ENCODE measurements around the gene RFX4. TPM values are rescaled to one million over a fixed set of nuclear protein-coding genes. Genes with fewer than 3 reads are reported as not detected.

Gene RFX4
- total RNA-seq, 4 donors from 2014 or later, result not detected

GRCh38 chr12:106766393-106766826 lies 183.6 kb downstream of the RFX4 start:
- no peak overlapping the region for H3K4me3 ChIP-seq (ENCODE audit: low read depth, poor library complexity, severe bottlenecking)
- TF ChIP-seq POLR2A (IDR thresholded peaks at IDR 0.05) (no peak), CTCF (IDR thresholded peaks at IDR 0.05) (no peak)
- intact Hi-C loops (cut with DNase I; ENCODE audit: low total_unique reads), result no loop called here
- no peak for DNase-seq (ENCODE audit: low spot score in 2 of 2)
- 70 to 73% methylated on average over 8 of the region's 8 CpGs for WGBS, 2 donors

GRCh38 chr12:106767206-106767605 lies 184.4 kb downstream of the RFX4 start:
- no peak for TF ChIP-seq POLR2A (IDR thresholded peaks at IDR 0.05)
- TF ChIP-seq CTCF (IDR thresholded peaks at IDR 0.05), result no peak
- 84 to 86% methylated on average over 2 of the region's 2 CpGs for WGBS, 2 donors
- H3K4me3 ChIP-seq (ENCODE audit: low read depth, poor library complexity, severe bottlenecking), result no peak overlapping the region
- intact Hi-C loops (cut with DNase I; ENCODE audit: low total_unique reads), result no loop called here
- DNase-seq (ENCODE audit: low spot score in 2 of 2), result no peak

- intact Hi-C loops (cut with DNase I; ENCODE audit: low total_unique reads), result no loop called here
- DNase-seq (ENCODE audit: low spot score in 2 of 2), result no peak
- TF ChIP-seq POLR2A (IDR thresholded peaks at IDR 0.05), result no peak
- TF ChIP-seq CTCF (IDR thresholded peaks at IDR 0.05), result no peak
- no peak overlapping the region for H3K4me3 ChIP-seq (ENCODE audit: low read depth, poor library complexity, severe bottlenecking)
- WGBS, 2 donors, result 62 to 65% methylated on average over 9 of the region's 9 CpGs
Observed at GRCh38 chr12:106767954-106768822, 185.4 kb downstream of the RFX4 start.

GRCh38 chr12:106769078-106769477 lies 186.3 kb downstream of the RFX4 start:
- 35 to 37% methylated on average over 5 of the region's 5 CpGs for WGBS, 2 donors
- H3K4me3 ChIP-seq (ENCODE audit: low read depth, poor library complexity, severe bottlenecking), result no peak overlapping the region
- intact Hi-C loops (cut with DNase I; ENCODE audit: low total_unique reads), result no loop called here
- TF ChIP-seq POLR2A (IDR thresholded peaks at IDR 0.05), result no peak
- no peak for TF ChIP-seq CTCF (IDR thresholded peaks at IDR 0.05)
- no peak for DNase-seq (ENCODE audit: low spot score in 2 of 2)

GRCh38 chr12:106769546-106769945 lies 186.7 kb downstream of the RFX4 start:
- 45 to 50% methylated on average over 6 of the region's 6 CpGs for WGBS, 2 donors
- no peak overlapping the region for H3K4me3 ChIP-seq (ENCODE audit: low read depth, poor library complexity, severe bottlenecking)
- TF ChIP-seq CTCF (IDR thresholded peaks at IDR 0.05), result no peak
- TF ChIP-seq POLR2A (IDR thresholded peaks at IDR 0.05), result no peak
- no peak for DNase-seq (ENCODE audit: low spot score in 2 of 2)
- intact Hi-C loops (cut with DNase I; ENCODE audit: low total_unique reads), result no loop called here

Data from lower leg skin (tissue), 4 donors.